Measurements from ENCODE around the gene UTP14A.
"Not testable (repeated sequence)": the region's sequence is repeated elsewhere in the genome, so short reads cannot be mapped to it uniquely, and the experiment has no call there.

The UTP14A gene

GRCh38 chrX:129905787-129906580, at the start of gene UTP14A:
TSS of gene UTP14A (plus strand) at chrX:129906164. CDS start at chrX:129906211, 47 bp downstream.
- peak; percentile 90 for DNase-seq

GRCh38 chrX:129859134-129859533, 46.8 kb upstream of the UTP14A start:
- not testable (repeated sequence) for DNase-seq

- not testable (repeated sequence) for DNase-seq
Measured at GRCh38 chrX:129866321-129866720, 39.6 kb upstream of the UTP14A start.

- no peak for DNase-seq
Measured at GRCh38 chrX:129872524-129872923, 33.4 kb upstream of the UTP14A start.

GRCh38 chrX:129875669-129876068, 30.3 kb upstream of the UTP14A start:
- DNase-seq: no peak

- no peak for DNase-seq
Measured at GRCh38 chrX:129876771-129877305, 29.1 kb upstream of the UTP14A start.

- DNase-seq: no peak
Measured at GRCh38 chrX:129877401-129877800, 28.6 kb upstream of the UTP14A start.

GRCh38 chrX:129900054-129900453, 5.9 kb upstream of the UTP14A start:
- no peak for DNase-seq

GRCh38 chrX:129908636-129909035, 2.7 kb downstream of the UTP14A start:
- DNase-seq: no peak

GRCh38 chrX:129925305-129926092, 19.5 kb downstream of the UTP14A start:
- peak; percentile 50 for DNase-seq

- DNase-seq: no peak
Measured at GRCh38 chrX:129930941-129931410, 25.0 kb downstream of the UTP14A start.

GRCh38 chrX:129931411-129932015, 25.5 kb downstream of the UTP14A start:
- DNase-seq: peak; percentile 72

- DNase-seq: peak; percentile 53
Measured at GRCh38 chrX:129932016-129932820, 26.3 kb downstream of the UTP14A start.

- no peak for DNase-seq
Measured at GRCh38 chrX:129932821-129933321, 26.9 kb downstream of the UTP14A start.

GRCh38 chrX:129933700-129934099, 27.7 kb downstream of the UTP14A start:
- no peak for DNase-seq

- DNase-seq: no peak
Measured at GRCh38 chrX:129934461-129934860, 28.5 kb downstream of the UTP14A start.

GRCh38 chrX:129934952-129935351, 29.0 kb downstream of the UTP14A start:
- no peak for DNase-seq

- no peak for DNase-seq
Measured at GRCh38 chrX:129938081-129938480, 32.1 kb downstream of the UTP14A start.

GRCh38 chrX:129939986-129940385, 34.0 kb downstream of the UTP14A start:
- DNase-seq: no peak

GRCh38 chrX:129940721-129941120, 34.8 kb downstream of the UTP14A start:
- no peak for DNase-seq

GRCh38 chrX:129945131-129945530, 39.2 kb downstream of the UTP14A start:
- DNase-seq: no peak

GRCh38 chrX:129953334-129953648, 47.3 kb downstream of the UTP14A start:
- DNase-seq: no peak
